Measurements from ENCODE around the gene CHST7.

CHST7 gene

GRCh38 chrX:46626566-46626965, 53.0 kb downstream of the CHST7 start:
- TF ChIP-seq CTCF (IDR thresholded peaks at IDR 0.05; ENCODE audit: insufficient read depth, low read length, poor library complexity, severe bottlenecking) (no peak), EZH2phosphoT487 (conservative IDR thresholded peaks at IDR 0.05; ENCODE audit: low read length) (no peak)
- Histone ChIP-seq H3K27ac (ENCODE audit: low read depth, low read length) (no peak overlapping the region), H3K4me2 (ENCODE audit: low read depth, low read length, poor library complexity, severe bottlenecking) (no peak overlapping the region), H3K4me3 (ENCODE audit: insufficient read depth, low read length, poor library complexity, severe bottlenecking) (no peak overlapping the region), H3K27me3 (ENCODE audit: low read length) (no peaks in the 10 kb centered on the region), H3K79me2 (ENCODE audit: insufficient read depth, low read length) (no peaks in the 10 kb centered on the region), H3K9me3 (ENCODE audit: insufficient read depth, low read length) (no peaks in the 10 kb centered on the region), H2AFZ (ENCODE audit: low read depth, low read length, severe bottlenecking) (no peak overlapping the region), H3K9ac (ENCODE audit: low read length) (no peak overlapping the region), H3K36me3 (ENCODE audit: low read length) (no peaks in the 10 kb centered on the region), H3F3A (ENCODE audit: insufficient read depth) (no peaks in the 10 kb centered on the region), H3K9me2 (replicated peaks; ENCODE audit: insufficient read depth, low read length) (no peaks in the 10 kb centered on the region), H4K20me1 (ENCODE audit: low read depth, low read length) (no peaks in the 10 kb centered on the region)

GRCh38 chrX:46627062-46627461, 53.5 kb downstream of the CHST7 start:
- Histone ChIP-seq H3K4me2 (ENCODE audit: low read depth, low read length, poor library complexity, severe bottlenecking) (no peak overlapping the region), H3K79me2 (ENCODE audit: insufficient read depth, low read length) (no peaks in the 10 kb centered on the region), H3K9ac (ENCODE audit: low read length) (no peak overlapping the region), H4K20me1 (ENCODE audit: low read depth, low read length) (no peaks in the 10 kb centered on the region), H3K4me3 (ENCODE audit: insufficient read depth, low read length, poor library complexity, severe bottlenecking) (no peak overlapping the region), H2AFZ (ENCODE audit: low read depth, low read length, severe bottlenecking) (no peak overlapping the region), H3K9me3 (ENCODE audit: insufficient read depth, low read length) (no peaks in the 10 kb centered on the region), H3K27me3 (ENCODE audit: low read length) (no peaks in the 10 kb centered on the region), H3F3A (ENCODE audit: insufficient read depth) (no peaks in the 10 kb centered on the region), H3K9me2 (replicated peaks; ENCODE audit: insufficient read depth, low read length) (no peaks in the 10 kb centered on the region), H3K36me3 (ENCODE audit: low read length) (no peaks in the 10 kb centered on the region), H3K27ac (ENCODE audit: low read depth, low read length) (no peak overlapping the region)
- no peak for TF ChIP-seq EZH2phosphoT487 (conservative IDR thresholded peaks at IDR 0.05; ENCODE audit: low read length)
- no peak for TF ChIP-seq CTCF (IDR thresholded peaks at IDR 0.05; ENCODE audit: insufficient read depth, low read length, poor library complexity, severe bottlenecking)

GRCh38 chrX:46627711-46628419, 54.3 kb downstream of the CHST7 start:
- Histone ChIP-seq H3K36me3 (ENCODE audit: low read length) (no peaks in the 10 kb centered on the region), H3K9me2 (replicated peaks; ENCODE audit: insufficient read depth, low read length) (no peaks in the 10 kb centered on the region), H3K9ac (ENCODE audit: low read length) (no peak overlapping the region), H2AFZ (ENCODE audit: low read depth, low read length, severe bottlenecking) (no peak overlapping the region), H4K20me1 (ENCODE audit: low read depth, low read length) (no peaks in the 10 kb centered on the region), H3K4me2 (ENCODE audit: low read depth, low read length, poor library complexity, severe bottlenecking) (no peak overlapping the region), H3K79me2 (ENCODE audit: insufficient read depth, low read length) (no peaks in the 10 kb centered on the region), H3K27ac (ENCODE audit: low read depth, low read length) (no peak overlapping the region), H3K27me3 (ENCODE audit: low read length) (no peaks in the 10 kb centered on the region), H3K4me3 (ENCODE audit: insufficient read depth, low read length, poor library complexity, severe bottlenecking) (no peak overlapping the region), H3F3A (ENCODE audit: insufficient read depth) (no peaks in the 10 kb centered on the region), H3K9me3 (ENCODE audit: insufficient read depth, low read length) (no peaks in the 10 kb centered on the region)
- TF ChIP-seq CTCF (IDR thresholded peaks at IDR 0.05; ENCODE audit: insufficient read depth, low read length, poor library complexity, severe bottlenecking) (no peak), EZH2phosphoT487 (conservative IDR thresholded peaks at IDR 0.05; ENCODE audit: low read length) (no peak)

Data from SU-DHL-6 (cell line).